ENCODE results near the gene LRTM2. TPM values are rescaled to one million over a fixed set of nuclear protein-coding genes. Genes with fewer than 3 reads are reported as not detected.
A peak's percentile ranks its signal among the peaks of the same experiment; 100 is the strongest.

Gene LRTM2
- polyA plus RNA-seq, result not detected in 3 replicates
- not detected for polyA plus RNA-seq (2011; ENCODE audit: low read depth)
- polyA plus RNA-seq (2011; cell fraction: cytosol; rRNA removed), result not detected in 2 replicates
- not detected in 2 replicates for polyA plus RNA-seq (2011; cell fraction: nucleus; rRNA removed)
- polyA plus RNA-seq (2012; ENCODE audit: low replicate concordance), result not detected in 2 replicates
- polyA minus RNA-seq, result not detected in 3 replicates
- polyA minus RNA-seq (2011; cell fraction: cytosol; rRNA and poly(A)+ RNA removed), result not detected
- not detected in 2 replicates for polyA minus RNA-seq (2011; cell fraction: nucleus; rRNA and poly(A)+ RNA removed)

DNA sequence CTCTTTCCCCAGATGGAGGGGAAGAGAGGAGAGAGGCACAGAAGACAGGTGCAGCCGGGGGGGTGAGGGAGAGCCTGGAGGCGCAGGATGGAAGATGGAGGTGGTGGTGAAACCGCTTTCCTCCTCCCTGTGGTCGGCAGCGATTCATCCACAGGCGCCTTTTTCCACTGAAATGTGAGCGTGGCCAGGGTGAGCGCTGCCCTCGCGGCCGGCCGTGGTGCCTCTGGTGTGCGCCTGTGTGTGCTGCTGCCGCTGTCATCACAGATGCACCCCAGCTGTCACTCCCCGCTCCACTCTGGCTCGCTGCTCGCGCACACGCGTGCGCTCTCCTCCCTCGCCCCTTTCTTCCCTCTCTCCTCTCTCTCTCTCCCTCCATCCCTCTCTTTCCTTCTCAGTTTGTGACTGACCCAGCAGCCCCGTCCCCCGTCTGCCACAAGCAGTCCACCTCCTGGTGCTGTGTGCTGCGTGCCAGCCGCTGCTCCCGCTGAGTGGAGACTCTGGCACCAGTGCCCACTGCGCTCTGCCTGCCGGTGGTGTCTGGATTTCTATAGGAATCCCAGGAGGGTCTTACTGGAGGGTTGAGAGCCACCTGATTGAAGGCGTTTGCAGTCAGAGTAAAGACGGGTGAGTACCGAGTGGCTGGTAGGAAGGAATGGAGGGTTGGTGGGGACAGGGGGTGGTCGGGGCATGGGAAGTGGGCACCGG, at the start of gene LRTM2:
Gene LRTM2, plus strand, starts transcription at position 375 of the 705 bp plus-strand sequence. CDS start 7,584 bp downstream, outside the sequence.
- H3K36me3 ChIP-seq (ENCODE audit: control insufficient read depth in 2 of 2, extremely low read depth in 1 of 2, insufficient read depth in 2 of 2, low read length in 2 of 2), result no peaks in the 10 kb centered on the region
- no peak within 1 kb of the TSS for H3K27ac ChIP-seq (ENCODE audit: control insufficient read depth, insufficient read depth, low read length)
- TF ChIP-seq, protein P1, sequence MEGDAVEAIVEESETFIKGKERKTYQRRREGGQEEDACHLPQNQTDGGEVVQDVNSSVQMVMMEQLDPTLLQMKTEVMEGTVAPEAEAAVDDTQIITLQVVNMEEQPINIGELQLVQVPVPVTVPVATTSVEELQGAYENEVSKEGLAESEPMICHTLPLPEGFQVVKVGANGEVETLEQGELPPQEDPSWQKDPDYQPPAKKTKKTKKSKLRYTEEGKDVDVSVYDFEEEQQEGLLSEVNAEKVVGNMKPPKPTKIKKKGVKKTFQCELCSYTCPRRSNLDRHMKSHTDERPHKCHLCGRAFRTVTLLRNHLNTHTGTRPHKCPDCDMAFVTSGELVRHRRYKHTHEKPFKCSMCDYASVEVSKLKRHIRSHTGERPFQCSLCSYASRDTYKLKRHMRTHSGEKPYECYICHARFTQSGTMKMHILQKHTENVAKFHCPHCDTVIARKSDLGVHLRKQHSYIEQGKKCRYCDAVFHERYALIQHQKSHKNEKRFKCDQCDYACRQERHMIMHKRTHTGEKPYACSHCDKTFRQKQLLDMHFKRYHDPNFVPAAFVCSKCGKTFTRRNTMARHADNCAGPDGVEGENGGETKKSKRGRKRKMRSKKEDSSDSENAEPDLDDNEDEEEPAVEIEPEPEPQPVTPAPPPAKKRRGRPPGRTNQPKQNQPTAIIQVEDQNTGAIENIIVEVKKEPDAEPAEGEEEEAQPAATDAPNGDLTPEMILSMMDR (optimal IDR thresholded peaks at IDR 0.05 in 1 of 3, IDR thresholded peaks at IDR 0.05 in 1 of 3, conservative IDR thresholded peaks at IDR 0.05 in 1 of 3; ENCODE audit: extremely low read depth in 1 of 3, insufficient read depth in 2 of 3, low read length in 3 of 3), result no peak
- TF ChIP-seq EZH2 (IDR thresholded peaks at IDR 0.05; ENCODE audit: low read length), result peak; percentile 70
- no peaks in the 10 kb centered on the region for H3K4me1 ChIP-seq (ENCODE audit: control insufficient read depth, extremely low read depth, insufficient read depth, low read length)
- H3K9ac ChIP-seq (ENCODE audit: control insufficient read depth, extremely low read depth, insufficient read depth, low read length), result no peak within 1 kb of the TSS
- H3K4me2 ChIP-seq (ENCODE audit: control insufficient read depth, extremely low read depth, insufficient read depth, low read depth, low read length), result no peak within 1 kb of the TSS
- no peaks in the 10 kb centered on the region for H3K79me2 ChIP-seq (ENCODE audit: control insufficient read depth, insufficient read depth, low read length)
- H3K9me3 ChIP-seq (ENCODE audit: control insufficient read depth, low read depth, low read length), result no peaks in the 10 kb centered on the region
- H3K9me1 ChIP-seq (ENCODE audit: control insufficient read depth, extremely low read depth, insufficient read depth, low read length), result no peaks in the 10 kb centered on the region
- no peak within 1 kb of the TSS for H3K4me3 ChIP-seq (ENCODE audit: control insufficient read depth in 2 of 3, extremely low read depth in 1 of 3, insufficient read depth in 2 of 3, low read depth in 1 of 3, low read length in 3 of 3)
- H4K20me1 ChIP-seq (ENCODE audit: control insufficient read depth, extremely low read depth, insufficient read depth, low read length), result no peaks in the 10 kb centered on the region
- DNase-seq (ENCODE audit: low read depth, low spot score) (no peak), FAIRE-seq (no peak)
- peaks cover 56% of the 10 kb centered on the region for H3K27me3 ChIP-seq (ENCODE audit: control insufficient read depth, extremely low read depth, insufficient read depth, low read length)
- no peak within 1 kb of the TSS for H2AFZ ChIP-seq (ENCODE audit: control insufficient read depth, low read length)
- dilution Hi-C loops (cut with MboI; ENCODE audit: extremely low pct_ligation_motif_present, low sequenced_read_pairs), result no loop called here

DNA sequence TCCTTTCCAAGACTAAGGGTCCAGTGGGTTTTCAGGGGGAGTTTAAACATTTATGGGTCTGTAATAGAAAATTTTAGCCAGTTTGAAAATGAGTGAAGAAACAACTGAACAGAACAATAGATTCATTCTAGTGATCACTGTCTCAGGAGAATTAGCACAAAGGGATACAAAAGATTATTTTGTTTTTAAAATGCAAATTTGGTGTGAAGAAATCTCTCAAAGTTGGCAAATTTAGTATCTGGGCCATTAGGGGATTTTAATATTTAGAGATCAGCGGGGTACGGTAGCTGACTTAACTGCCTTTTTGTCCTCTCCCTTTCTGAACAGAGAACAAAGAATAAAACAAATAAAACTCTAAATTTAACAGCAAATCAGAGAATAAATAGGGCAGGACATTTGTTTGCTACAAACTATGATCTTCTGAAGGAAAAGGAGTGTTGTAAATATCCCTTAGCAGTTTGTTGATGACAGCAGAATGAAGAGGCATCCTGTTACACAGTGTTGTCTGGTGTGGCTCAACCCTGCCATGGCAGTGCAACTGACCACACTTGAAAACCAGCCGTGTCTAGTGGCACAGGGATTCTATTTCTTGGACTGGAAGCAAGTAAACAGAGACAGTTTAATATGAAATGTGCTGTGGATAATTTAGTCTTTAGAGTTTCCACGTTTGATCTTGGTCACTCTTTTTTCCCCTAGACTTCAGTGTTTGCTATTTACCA, 46.3 kb upstream of the LRTM2 start:
- DNase-seq (ENCODE audit: low read depth, low spot score), result no peak
- no peak overlapping the region for H3K4me2 ChIP-seq (ENCODE audit: control insufficient read depth, extremely low read depth, insufficient read depth, low read depth, low read length)
- H3K9ac ChIP-seq (ENCODE audit: control insufficient read depth, extremely low read depth, insufficient read depth, low read length), result no peak overlapping the region
- no peak overlapping the region for H3K4me3 ChIP-seq (ENCODE audit: control insufficient read depth in 2 of 3, extremely low read depth in 1 of 3, insufficient read depth in 2 of 3, low read depth in 1 of 3, low read length in 3 of 3)
- FAIRE-seq, result peak; percentile 49
- peaks cover 3% of the 10 kb centered on the region for H3K79me2 ChIP-seq (ENCODE audit: control insufficient read depth, insufficient read depth, low read length)
- H3K4me1 ChIP-seq (ENCODE audit: control insufficient read depth, extremely low read depth, insufficient read depth, low read length), result peaks cover 30% of the 10 kb centered on the region
- H2AFZ ChIP-seq (ENCODE audit: control insufficient read depth, low read length), result no peak overlapping the region
- dilution Hi-C loops (cut with MboI; ENCODE audit: extremely low pct_ligation_motif_present, low sequenced_read_pairs), result no loop called here
- no peaks in the 10 kb centered on the region for H3K9me1 ChIP-seq (ENCODE audit: control insufficient read depth, extremely low read depth, insufficient read depth, low read length)
- no peak for TF ChIP-seq EZH2 (IDR thresholded peaks at IDR 0.05; ENCODE audit: low read length)
- TF ChIP-seq, protein P1 (optimal IDR thresholded peaks at IDR 0.05 in 1 of 3, IDR thresholded peaks at IDR 0.05 in 1 of 3, conservative IDR thresholded peaks at IDR 0.05 in 1 of 3; ENCODE audit: extremely low read depth in 1 of 3, insufficient read depth in 2 of 3, low read length in 3 of 3), result no peak
- no peaks in the 10 kb centered on the region for H3K27me3 ChIP-seq (ENCODE audit: control insufficient read depth, extremely low read depth, insufficient read depth, low read length)
- peaks cover 8% of the 10 kb centered on the region for H4K20me1 ChIP-seq (ENCODE audit: control insufficient read depth, extremely low read depth, insufficient read depth, low read length)
- H3K9me3 ChIP-seq (ENCODE audit: control insufficient read depth, low read depth, low read length), result no peaks in the 10 kb centered on the region
- peaks cover 6 to 15% of the 10 kb centered on the region in 2 experiments for H3K36me3 ChIP-seq (ENCODE audit: control insufficient read depth in 2 of 2, extremely low read depth in 1 of 2, insufficient read depth in 2 of 2, low read length in 2 of 2)
- no peak overlapping the region for H3K27ac ChIP-seq (ENCODE audit: control insufficient read depth, insufficient read depth, low read length)
